Keratinocyte (primary cell): Measurements from ENCODE around the gene KAT6B.

ENCODE experiments used
- EZH2 ChIP-seq: IDR thresholded peaks from one replicate; pipeline ENCODE4 v1.6.1; 2012; ENCODE audit warnings: inconsistent platforms, mild to moderate bottlenecking, low read length, moderate library complexity
- TF ChIP-seq, protein P1 (sequence below), 3 experiments: IDR thresholded peaks in 1 of 3; conservative IDR thresholded peaks in 1 of 3; optimal IDR thresholded peaks in 1 of 3; 2 replicates in 2 of 3; 3 replicates in 1 of 3; pipeline versions ENCODE3 to v1.5.1; 2011; ENCODE audit warnings: low read length in 3 of 3, mild to moderate bottlenecking in 3 of 3, moderate library complexity in 2 of 3, control low read depth in 1 of 3, inconsistent platforms in 1 of 3; ENCODE audit not compliant: insufficient read depth in 2 of 3; ENCODE audit errors: extremely low read depth in 1 of 3

DNA sequence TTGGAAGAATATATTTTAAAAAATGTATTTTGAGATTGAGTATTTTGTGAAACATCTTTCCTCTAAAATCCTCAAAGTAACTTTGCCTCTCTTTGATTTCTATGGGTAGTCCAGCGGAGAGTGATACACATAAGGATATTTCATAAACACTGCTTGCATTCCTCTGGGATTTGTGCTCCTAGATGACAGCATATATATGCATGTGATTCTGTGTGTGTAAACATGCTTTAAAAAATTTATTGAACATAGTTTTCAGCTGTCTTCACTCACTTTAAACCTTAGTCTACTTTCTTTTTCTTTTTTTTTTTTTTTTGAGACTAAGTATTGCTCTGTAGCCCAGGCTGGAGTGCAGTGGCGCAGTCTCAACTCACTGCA, 84.6 kb downstream of the KAT6B start:
- TF ChIP-seq, protein P1, sequence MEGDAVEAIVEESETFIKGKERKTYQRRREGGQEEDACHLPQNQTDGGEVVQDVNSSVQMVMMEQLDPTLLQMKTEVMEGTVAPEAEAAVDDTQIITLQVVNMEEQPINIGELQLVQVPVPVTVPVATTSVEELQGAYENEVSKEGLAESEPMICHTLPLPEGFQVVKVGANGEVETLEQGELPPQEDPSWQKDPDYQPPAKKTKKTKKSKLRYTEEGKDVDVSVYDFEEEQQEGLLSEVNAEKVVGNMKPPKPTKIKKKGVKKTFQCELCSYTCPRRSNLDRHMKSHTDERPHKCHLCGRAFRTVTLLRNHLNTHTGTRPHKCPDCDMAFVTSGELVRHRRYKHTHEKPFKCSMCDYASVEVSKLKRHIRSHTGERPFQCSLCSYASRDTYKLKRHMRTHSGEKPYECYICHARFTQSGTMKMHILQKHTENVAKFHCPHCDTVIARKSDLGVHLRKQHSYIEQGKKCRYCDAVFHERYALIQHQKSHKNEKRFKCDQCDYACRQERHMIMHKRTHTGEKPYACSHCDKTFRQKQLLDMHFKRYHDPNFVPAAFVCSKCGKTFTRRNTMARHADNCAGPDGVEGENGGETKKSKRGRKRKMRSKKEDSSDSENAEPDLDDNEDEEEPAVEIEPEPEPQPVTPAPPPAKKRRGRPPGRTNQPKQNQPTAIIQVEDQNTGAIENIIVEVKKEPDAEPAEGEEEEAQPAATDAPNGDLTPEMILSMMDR (optimal IDR thresholded peaks at IDR 0.05 in 1 of 3, IDR thresholded peaks at IDR 0.05 in 1 of 3, conservative IDR thresholded peaks at IDR 0.05 in 1 of 3; ENCODE audit: extremely low read depth in 1 of 3, insufficient read depth in 2 of 3, low read length in 3 of 3): no peak
- no peak for TF ChIP-seq EZH2
